Measurements from ENCODE around the gene STEAP2. TPM values are rescaled to one million over a fixed set of nuclear protein-coding genes. Genes with fewer than 3 reads are reported as not detected.
A peak's percentile ranks its signal among the peaks of the same experiment; 100 is the strongest.

Gene STEAP2
- total RNA-seq, 1 donor from 2014 or later = 13.4 TPM

DNA sequence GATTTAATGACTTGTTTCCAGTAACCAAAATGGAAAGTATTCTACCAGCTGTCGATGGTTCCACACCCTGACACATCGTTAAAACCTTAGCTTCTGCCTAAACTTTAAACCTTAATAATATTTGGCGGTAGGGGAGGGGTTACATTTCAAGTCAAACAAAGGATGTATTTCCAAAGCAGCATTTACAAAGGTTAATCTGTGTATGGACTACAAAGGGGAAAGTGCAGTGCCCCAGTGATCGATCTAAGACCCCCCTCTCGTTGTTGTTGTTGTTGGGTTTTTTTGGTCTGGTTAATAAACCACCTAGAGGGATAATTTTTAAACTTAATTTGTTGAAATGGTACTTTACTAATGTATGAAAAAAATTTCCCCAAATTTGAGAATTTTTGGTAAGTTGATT lies 1.1 kb upstream of the STEAP2 start:
- TF ChIP-seq, protein P1, sequence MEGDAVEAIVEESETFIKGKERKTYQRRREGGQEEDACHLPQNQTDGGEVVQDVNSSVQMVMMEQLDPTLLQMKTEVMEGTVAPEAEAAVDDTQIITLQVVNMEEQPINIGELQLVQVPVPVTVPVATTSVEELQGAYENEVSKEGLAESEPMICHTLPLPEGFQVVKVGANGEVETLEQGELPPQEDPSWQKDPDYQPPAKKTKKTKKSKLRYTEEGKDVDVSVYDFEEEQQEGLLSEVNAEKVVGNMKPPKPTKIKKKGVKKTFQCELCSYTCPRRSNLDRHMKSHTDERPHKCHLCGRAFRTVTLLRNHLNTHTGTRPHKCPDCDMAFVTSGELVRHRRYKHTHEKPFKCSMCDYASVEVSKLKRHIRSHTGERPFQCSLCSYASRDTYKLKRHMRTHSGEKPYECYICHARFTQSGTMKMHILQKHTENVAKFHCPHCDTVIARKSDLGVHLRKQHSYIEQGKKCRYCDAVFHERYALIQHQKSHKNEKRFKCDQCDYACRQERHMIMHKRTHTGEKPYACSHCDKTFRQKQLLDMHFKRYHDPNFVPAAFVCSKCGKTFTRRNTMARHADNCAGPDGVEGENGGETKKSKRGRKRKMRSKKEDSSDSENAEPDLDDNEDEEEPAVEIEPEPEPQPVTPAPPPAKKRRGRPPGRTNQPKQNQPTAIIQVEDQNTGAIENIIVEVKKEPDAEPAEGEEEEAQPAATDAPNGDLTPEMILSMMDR (IDR thresholded peaks at IDR 0.05) = no peak
- Histone ChIP-seq H3K4me3 (peak overlapping the region; percentile 62), H3K4me1 (peaks cover 7% of the 10 kb centered on the region), H3K27me3 (ENCODE audit: low read depth) (peaks cover 11% of the 10 kb centered on the region), H3K9me3 (no peaks in the 10 kb centered on the region), H3K27ac (peak overlapping the region; percentile 80), H3K36me3 (no peaks in the 10 kb centered on the region)
- ATAC-seq (no peak), DNase-seq (no peak)
- intact Hi-C loops (cut with DNase I) = no loop called here

DNA sequence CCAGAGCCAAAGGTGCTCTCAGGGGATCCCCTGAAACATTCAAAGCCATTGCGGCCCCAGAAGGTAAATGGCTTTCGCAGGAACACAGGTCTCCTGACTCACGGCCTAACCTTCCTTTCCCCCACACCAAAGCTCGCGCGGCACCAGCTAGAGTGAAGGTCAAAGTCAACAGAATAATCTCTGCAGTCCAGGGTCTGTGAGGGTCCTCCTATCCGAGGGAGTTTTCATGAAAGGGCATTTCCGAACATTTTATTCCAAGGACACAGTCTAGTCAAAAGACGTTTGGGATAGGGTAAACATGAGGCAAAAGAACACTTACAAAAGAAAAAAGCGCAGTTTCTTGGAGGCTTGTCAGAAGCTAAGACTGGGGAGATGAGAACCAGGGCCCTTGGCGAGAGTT lies 559 bp upstream of the STEAP2 start:
- TF ChIP-seq, protein P1 (IDR thresholded peaks at IDR 0.05) = no peak
- Histone ChIP-seq H3K36me3 (no peaks in the 10 kb centered on the region), H3K4me3 (peak overlapping the region; percentile 62), H3K9me3 (no peaks in the 10 kb centered on the region), H3K4me1 (peaks cover 7% of the 10 kb centered on the region), H3K27me3 (ENCODE audit: low read depth) (peaks cover 11% of the 10 kb centered on the region), H3K27ac (peak overlapping the region; percentile 80)
- ATAC-seq (peak in 1 of 2 donors; percentile 20), DNase-seq (no peak)
- intact Hi-C loops (cut with DNase I) = no loop called here

DNA sequence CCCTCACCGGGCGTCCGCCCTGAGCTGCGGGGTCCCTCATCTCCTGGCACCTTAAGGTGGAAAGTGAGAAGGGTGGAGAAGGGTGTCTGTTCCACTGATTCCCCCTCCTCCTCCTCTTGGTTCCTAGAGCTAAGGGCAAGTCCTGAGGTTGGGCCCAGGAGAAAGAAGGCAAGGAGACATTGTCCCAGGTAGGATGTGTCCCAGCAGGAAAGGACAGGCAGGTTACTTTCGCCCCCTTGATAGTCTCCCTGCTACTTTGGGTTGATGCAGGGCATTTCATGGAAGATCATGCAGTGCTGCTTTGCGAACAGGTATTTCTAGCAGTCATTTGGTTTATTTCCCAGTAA lies 582 bp downstream of the STEAP2 start:
- no peaks in the 10 kb centered on the region for H3K36me3 ChIP-seq
- no peaks in the 10 kb centered on the region for H3K9me3 ChIP-seq
- H3K4me3 ChIP-seq = peak overlapping the region; percentile 62
- TF ChIP-seq, protein P1 (IDR thresholded peaks at IDR 0.05) = no peak
- H3K27ac ChIP-seq = peak overlapping the region; percentile 80
- ATAC-seq (no peak), DNase-seq (no peak)
- H3K4me1 ChIP-seq = peaks cover 7% of the 10 kb centered on the region
- H3K27me3 ChIP-seq (ENCODE audit: low read depth) = peaks cover 11% of the 10 kb centered on the region
- intact Hi-C loops (cut with DNase I) = no loop called here

DNA sequence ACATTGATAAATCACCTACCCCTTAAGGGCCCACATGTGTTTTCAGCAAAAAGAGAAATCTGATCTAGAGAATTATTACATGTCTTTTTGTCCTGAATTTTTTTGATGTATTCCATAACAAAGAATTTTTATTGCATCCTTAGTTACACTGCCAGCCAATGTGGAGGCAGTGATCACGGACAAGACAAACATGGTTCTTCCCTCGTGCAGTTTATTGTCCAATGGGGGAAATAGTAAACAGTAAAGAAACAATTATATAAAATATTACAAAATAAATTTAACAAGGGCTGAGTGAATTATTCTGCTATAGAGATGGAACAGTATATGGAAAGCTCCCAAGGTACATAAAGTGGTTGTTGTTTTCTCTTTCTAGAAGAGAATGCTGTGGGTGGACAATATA lies 2.0 kb downstream of the STEAP2 start:
- intact Hi-C loops (cut with DNase I) = no loop called here
- TF ChIP-seq, protein P1 (IDR thresholded peaks at IDR 0.05) = no peak
- peaks cover 11% of the 10 kb centered on the region for H3K27me3 ChIP-seq (ENCODE audit: low read depth)
- no peak overlapping the region for H3K27ac ChIP-seq
- H3K9me3 ChIP-seq = no peaks in the 10 kb centered on the region
- no peak for ATAC-seq
- H3K36me3 ChIP-seq = no peaks in the 10 kb centered on the region
- H3K4me3 ChIP-seq = peak overlapping the region; percentile 62
- no peak for DNase-seq
- H3K4me1 ChIP-seq = peaks cover 7% of the 10 kb centered on the region

DNA sequence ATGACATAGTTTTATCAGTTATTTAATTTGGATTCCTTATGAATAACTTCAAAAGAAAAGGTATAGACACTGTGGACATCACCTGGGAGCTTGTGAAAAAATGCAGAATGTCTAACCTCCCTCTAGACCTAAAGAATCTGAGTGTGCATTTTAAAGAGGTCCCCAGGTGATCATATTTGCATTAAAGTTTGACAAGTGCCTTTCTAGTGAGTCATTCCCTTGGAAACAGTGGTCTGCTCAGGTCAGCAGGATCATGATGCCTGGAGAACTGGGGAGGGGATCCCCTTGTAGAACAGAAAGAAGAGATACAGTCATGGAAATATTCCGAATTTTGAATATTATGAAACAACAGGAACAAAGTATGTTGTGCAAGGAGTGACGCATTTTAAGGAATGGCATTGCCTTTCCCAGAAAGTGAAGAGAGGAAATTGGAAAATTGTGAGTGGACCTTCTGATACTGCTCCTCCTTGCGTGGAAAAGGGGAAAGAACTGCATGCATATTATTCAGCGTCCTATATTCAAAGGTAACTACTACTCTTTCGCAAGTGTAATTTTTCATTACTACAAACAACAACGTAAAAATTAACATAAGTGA lies 4.6 kb downstream of the STEAP2 start:
- no peak overlapping the region for H3K27ac ChIP-seq
- H3K4me1 ChIP-seq = peaks cover 3% of the 10 kb centered on the region
- no peaks in the 10 kb centered on the region for H3K9me3 ChIP-seq
- H3K27me3 ChIP-seq (ENCODE audit: low read depth) = peaks cover 9% of the 10 kb centered on the region
- ATAC-seq = no peak
- intact Hi-C loops (cut with DNase I) = no loop called here
- no peak overlapping the region for H3K4me3 ChIP-seq
- TF ChIP-seq, protein P1 (IDR thresholded peaks at IDR 0.05) = no peak
- no peak for DNase-seq
- no peaks in the 10 kb centered on the region for H3K36me3 ChIP-seq

Measured in lower lobe of right lung (tissue), 2 donors.